Natural killer cell (primary cell): ENCODE data around the gene GPR3. TPM values are rescaled to one million over a fixed set of nuclear protein-coding genes. Genes with fewer than 3 reads are reported as not detected.
A peak's percentile ranks its signal among the peaks of the same experiment; 100 is the strongest.

ENCODE experiments used
- ATAC-seq, 3 donors: fragments of 150-1000 bp in 2 of 3; fragments of 200-7000 bp in 1 of 3; cut with Tn5 transposase; 1 replicate in 1 of 3; 2 replicates in 2 of 3; pipeline ENCODE4 v1.10.0; 2021; ENCODE audit warnings: mild to moderate bottlenecking in 2 of 3, moderate library complexity in 2 of 3
- DNase-seq, 2 donors: peaks; one replicate each; pipeline versions ENCODE4 v3.0.0 to v3.0.0-alpha.2; 2013 to 2021; ENCODE audit warnings: mixed read lengths in 1 of 2
- H3K27ac ChIP-seq: one replicate; pipeline ENCODE4 v1.5.1; 2013; ENCODE audit warnings: mild to moderate bottlenecking, low read length
- H3K27me3 ChIP-seq: one replicate; pipeline ENCODE4 v1.6.1; 2013; ENCODE audit warnings: low read length; ENCODE audit not compliant: control insufficient read depth, insufficient read depth
- H3K36me3 ChIP-seq: one replicate; pipeline ENCODE4 v1.6.1; 2013; ENCODE audit warnings: low read length; ENCODE audit not compliant: control insufficient read depth, insufficient read depth
- H3K4me1 ChIP-seq: one replicate; pipeline ENCODE4 v1.6.1; 2013; ENCODE audit warnings: low read length; ENCODE audit not compliant: control insufficient read depth, insufficient read depth
- H3K4me3 ChIP-seq: one replicate; pipeline ENCODE4 v1.5.1; 2013; ENCODE audit warnings: low read length
- H3K9me3 ChIP-seq: one replicate; pipeline ENCODE4 v1.6.1; 2013; ENCODE audit warnings: low read length; ENCODE audit not compliant: control insufficient read depth, insufficient read depth
- H3K27ac Mint-ChIP-seq, 2 donors: one replicate each; pipeline ENCODE4 v1.8.0; 2022; ENCODE audit warnings: mild to moderate bottlenecking in 2 of 2, mixed read lengths in 2 of 2, moderate library complexity in 1 of 2
- H3K27me3 Mint-ChIP-seq, 2 donors: one replicate each; pipeline ENCODE4 v1.8.0; 2022; ENCODE audit warnings: low read depth in 2 of 2, mixed read lengths in 2 of 2
- H3K36me3 Mint-ChIP-seq: one replicate; pipeline ENCODE4 v1.8.0; 2022; ENCODE audit warnings: mixed read lengths
- H3K4me1 Mint-ChIP-seq, 2 donors: one replicate each; pipeline ENCODE4 v1.8.0; 2022; ENCODE audit warnings: mixed read lengths in 2 of 2
- H3K4me3 Mint-ChIP-seq: one replicate; pipeline ENCODE4 v1.8.0; 2022; ENCODE audit warnings: mild to moderate bottlenecking, moderate library complexity, mixed read lengths
- H3K9me3 Mint-ChIP-seq, 2 donors: one replicate each; pipeline ENCODE4 v1.8.0; 2022; ENCODE audit warnings: mixed read lengths in 2 of 2
- CTCF ChIP-seq: fragments of 200-600 bp; IDR thresholded peaks from one replicate; pipeline ENCODE4 v1.8.0; 2022; ENCODE audit warnings: antibody characterized with exemption
- WGBS: methylation state at CpG from one replicate; pipeline ENCODE4 v1.1.7; 2013; ENCODE audit warnings: missing lambda C conversion rate; ENCODE audit not compliant: insufficient coverage; 5-methylcytosine and 5-hydroxymethylcytosine counted together
- intact Hi-C: fragments of 100-400 bp; cut with micrococcal nuclease; formaldehyde crosslinking; loops from one replicate; pipeline ENCODE4 v1.14.2; 2022
- total RNA-seq, 4 donors: library from RNA; stranded (reverse); fragments of 120-200 nt in 1 of 4; gene quantifications; one replicate each; pipeline versions ENCODE4 v1.2.3 to v1.2.4, GENCODE V29; 2013 to 2022

GPR3 gene
- total RNA-seq, 3 donors from 2014 or later (not counting 1 experiment from before 2014, with no cell fraction given) = 0.39 to 0.87 (median 0.60) TPM

GRCh38 chr1:27397110-27397509 is 4.7 kb downstream of the GPR3 start:
- Mint-ChIP-seq H3K27ac (no peak overlapping the region), H3K27me3 (peaks cover 2 to 4% of the 10 kb centered on the region in 2 donors), H3K9me3 (no peaks in the 10 kb centered on the region), H3K4me3 (no peak overlapping the region), H3K4me1 (peaks cover 16 to 31% of the 10 kb centered on the region in 2 donors), H3K36me3 (no peaks in the 10 kb centered on the region)
- Histone ChIP-seq H3K36me3 (no peaks in the 10 kb centered on the region), H3K4me1 (peaks cover 27% of the 10 kb centered on the region), H3K9me3 (no peaks in the 10 kb centered on the region), H3K27ac (no peak overlapping the region), H3K4me3 (no peak overlapping the region), H3K27me3 (no peaks in the 10 kb centered on the region)
- intact Hi-C loops = loop anchor here (5.0 kb wide), 1 partner anchor 295 kb away; no protein-coding TSS in a partner anchor
- no peak for DNase-seq
- 95% methylated on average over 3 of the region's 3 CpGs for WGBS
- no peak for TF ChIP-seq CTCF
- ATAC-seq = no peak

GRCh38 chr1:27397749-27398148 is 5.3 kb downstream of the GPR3 start:
- no peaks in the 10 kb centered on the region for H3K9me3 Mint-ChIP-seq
- no peak overlapping the region for H3K4me3 Mint-ChIP-seq
- Histone ChIP-seq H3K4me3 (no peak overlapping the region), H3K36me3 (no peaks in the 10 kb centered on the region), H3K4me1 (peaks cover 29% of the 10 kb centered on the region), H3K27ac (no peak overlapping the region), H3K27me3 (no peaks in the 10 kb centered on the region), H3K9me3 (no peaks in the 10 kb centered on the region)
- intact Hi-C loops = loop anchor here (5.0 kb wide), 1 partner anchor 295 kb away; no protein-coding TSS in a partner anchor
- no peak for TF ChIP-seq CTCF
- H3K27ac Mint-ChIP-seq = no peak overlapping the region
- DNase-seq (no peak), ATAC-seq (no peak)
- H3K27me3 Mint-ChIP-seq = no peaks in the 10 kb centered on the region
- no peaks in the 10 kb centered on the region for H3K36me3 Mint-ChIP-seq
- peaks cover 15 to 27% of the 10 kb centered on the region in 2 donors for H3K4me1 Mint-ChIP-seq
- WGBS = 88% methylated on average over 7 of the region's 7 CpGs

GRCh38 chr1:27398405-27399149 is 6.2 kb downstream of the GPR3 start:
- Histone ChIP-seq H3K9me3 (no peaks in the 10 kb centered on the region), H3K27me3 (no peaks in the 10 kb centered on the region), H3K36me3 (no peaks in the 10 kb centered on the region), H3K4me3 (no peak overlapping the region), H3K4me1 (peaks cover 32% of the 10 kb centered on the region), H3K27ac (no peak overlapping the region)
- Mint-ChIP-seq H3K9me3 (no peaks in the 10 kb centered on the region), H3K4me3 (no peak overlapping the region), H3K27me3 (no peaks in the 10 kb centered on the region), H3K27ac (peak overlapping the region in 1 of 2 donors; percentile 57), H3K4me1 (peaks cover 23 to 33% of the 10 kb centered on the region in 2 donors), H3K36me3 (no peaks in the 10 kb centered on the region)
- 87% methylated on average over 4 of the region's 4 CpGs for WGBS
- no peak for TF ChIP-seq CTCF
- ATAC-seq = no peak
- intact Hi-C loops = loop anchor here (5.0 kb wide), 1 partner anchor 296 kb away; no protein-coding TSS in a partner anchor
- DNase-seq = no peak
